ENCODE data around the gene VWCE. TPM values are rescaled to one million over a fixed set of nuclear protein-coding genes. Genes with fewer than 3 reads are reported as not detected.
A peak's percentile ranks its signal among the peaks of the same experiment; 100 is the strongest.

Gene VWCE
- total and polyA plus RNA-seq, 9 of the 15 experiments (the other 6 are each of a cell fraction or from before 2014, with no cell fraction given) = 0.06 to 1.6 (median 0.63) TPM; not detected in 1

GRCh38 chr11:61332281-61332796 is 37.2 kb upstream of the VWCE start (continued):
- TF ChIP-seq UBTF (IDR thresholded peaks at IDR 0.05; ENCODE audit: borderline replicate concordance in 1 of 2, low read depth in 2 of 2, low read length in 2 of 2) = 0 out of 4 replicates have a peak, but pooled peaks of 1 of the 2 experiments have one; percentile 7
- TF ChIP-seq NR2C1 (IDR thresholded peaks at IDR 0.05) = no peak
- TF ChIP-seq NR2C1 (tag; IDR thresholded peaks at IDR 0.05) = 0 out of 2 replicates have a peak, but pooled peaks have one; percentile 8
- no peak for TF ChIP-seq HDAC3 (IDR thresholded peaks at IDR 0.05; ENCODE audit: borderline replicate concordance, partially characterized antibody)
- TF ChIP-seq JUN (IDR thresholded peaks at IDR 0.05; ENCODE audit: borderline replicate concordance, low read depth, low read length) = no peak
- peak; percentile 84; the same call in 1 of the 2 replicates for TF ChIP-seq JUN (CRISPR knock-in tag; IDR thresholded peaks at IDR 0.05; ENCODE audit: borderline replicate concordance)
- peak; percentile 0 for TF ChIP-seq SAP30 (IDR thresholded peaks at IDR 0.05; ENCODE audit: borderline replicate concordance, insufficient read depth, low read depth, low read length, poor library complexity, severe bottlenecking)
- TF ChIP-seq SMC3 (conservative IDR thresholded peaks at IDR 0.05; ENCODE audit: insufficient read depth, low read depth, low read length) = 0 out of 2 replicates have a peak, but pooled peaks have one; percentile 1
- no peak for TF ChIP-seq TCF15 (CRISPR knock-in tag; IDR thresholded peaks at IDR 0.05)
- TF ChIP-seq CTCFL (IDR thresholded peaks at IDR 0.05; ENCODE audit: borderline replicate concordance, insufficient read depth, low read depth, low read length, poor library complexity, severe bottlenecking) = peak; percentile 20
- no peak for TF ChIP-seq BDP1 (IDR thresholded peaks at IDR 0.05; ENCODE audit: insufficient read depth, insufficient read length)
- no peak for TF ChIP-seq ZZZ3 (IDR thresholded peaks at IDR 0.05)
